Ovary (tissue), 9 donors: Measurements from ENCODE around the gene ATP6V1A. TPM values are rescaled to one million over a fixed set of nuclear protein-coding genes. Genes with fewer than 3 reads are reported as not detected.
A peak's percentile ranks its signal among the peaks of the same experiment; 100 is the strongest.

Experiments
- DNase-seq, 5 donors: peaks; one replicate each; pipeline ENCODE4 v3.0.0-alpha.2; 2019 to 2020
- H3K27ac ChIP-seq, 2 donors: fragments of 200-600 bp; one replicate each; pipeline versions ENCODE4 v1.5.1 to v1.8.0; 2019 to 2022
- H3K27me3 ChIP-seq: fragments of 200-600 bp; one replicate; pipeline ENCODE4 v1.8.0; 2022
- H3K36me3 ChIP-seq: fragments of 200-600 bp; sonication (generic); one replicate; pipeline ENCODE4 v1.5.1; 2019
- H3K4me1 ChIP-seq: one replicate; pipeline ENCODE4 v1.8.1; 2013; ENCODE audit warnings: mild to moderate bottlenecking, moderate library complexity; ENCODE audit not compliant: insufficient read depth
- H3K4me3 ChIP-seq: fragments of 200-600 bp; sonication (generic); one replicate; pipeline ENCODE4 v1.5.1; 2017
- H3K9me3 ChIP-seq, 2 donors: fragments of 200-600 bp in 1 of 2; sonication (generic) in 1 of 2; one replicate each; pipeline versions ENCODE4 v1.5.1 to v1.8.1; 2013 to 2019; ENCODE audit warnings: mild to moderate bottlenecking in 1 of 2, moderate library complexity in 1 of 2
- EP300 ChIP-seq: sonication (generic); formaldehyde crosslinking; IDR thresholded peaks from one replicate; pipeline ENCODE4 v1.6.1; 2017; ENCODE audit warnings: antibody characterized with exemption
- POLR2A ChIP-seq: fragments of 450-650 bp; IDR thresholded peaks from one replicate; pipeline ENCODE4 v1.6.1; 2017; ENCODE audit warnings: antibody characterized with exemption, mild to moderate bottlenecking, moderate library complexity
- WGBS, 3 donors: extraction: QIAGEN DNeasy Blood & Tissue Kit in 1 of 3; methylation state at CpG; one replicate each; pipeline versions ENCODE4 v1.1.5 to v1.1.7; 2013 to 2017; 5-methylcytosine and 5-hydroxymethylcytosine counted together
- intact Hi-C, 4 donors: fragments of 100-400 bp; cut with DNase I; formaldehyde crosslinking; loops; one replicate each; pipeline versions ENCODE4 v1.11.0 to v1.15.1; 2022 to 2023
- polyA plus RNA-seq, 2 donors: library from polyadenylated mRNA; stranded (reverse); fragments of 200-250 nt in 1 of 2; fragments of 350-450 nt in 1 of 2; fragmentation: Illumina TruSeq in 1 of 2; extraction: RNeasy Lipid Tissue Mini Kit (QIAGEN cat#74804) in 1 of 2; gene quantifications; one replicate each; pipeline ENCODE4 v1.2.3, GENCODE V29; 2013 to 2014
- total RNA-seq, 7 donors: library from RNA; depleted of rRNA in 2 of 7; stranded (reverse); fragments of >200 nt in 2 of 7; fragmentation: NEBNext Ultra II Directional in 3 of 7; extraction: Animal tissue kit (Norgen Biotek cat#: 25700) in 3 of 7; gene quantifications; one replicate each; pipeline versions ENCODE4 v1.1.0 to v1.2.4, GENCODE V29; 2016 to 2023
- TF ChIP-seq, protein P1 (sequence below), 3 donors: fragments of 450-650 bp in 2 of 3; fragments of 200-600 bp in 1 of 3; IDR thresholded peaks; one replicate each; pipeline versions ENCODE4 v1.5.1 to v1.8.0; 2016 to 2022; ENCODE audit warnings: antibody characterized with exemption in 3 of 3, mild to moderate bottlenecking in 1 of 3
- donor health status: DM: no; HTN: no; CAD: no; lungs with moderate emphysema.
- donor health status: DM: no; HTN: no; CAD: no.
- donor health status: Bipolar disorder and iron deficiency.
- donor health status: DM: yes; HTN: yes; CAD: no.
- donor health status: DM: no; HTN: no; CAD: no.
- donor health status: DM: yes; HTN: yes; CAD: no.

Gene ATP6V1A
- total and polyA plus RNA-seq, 9 donors: 9.3 to 55.3 (median 38.3) TPM

DNA sequence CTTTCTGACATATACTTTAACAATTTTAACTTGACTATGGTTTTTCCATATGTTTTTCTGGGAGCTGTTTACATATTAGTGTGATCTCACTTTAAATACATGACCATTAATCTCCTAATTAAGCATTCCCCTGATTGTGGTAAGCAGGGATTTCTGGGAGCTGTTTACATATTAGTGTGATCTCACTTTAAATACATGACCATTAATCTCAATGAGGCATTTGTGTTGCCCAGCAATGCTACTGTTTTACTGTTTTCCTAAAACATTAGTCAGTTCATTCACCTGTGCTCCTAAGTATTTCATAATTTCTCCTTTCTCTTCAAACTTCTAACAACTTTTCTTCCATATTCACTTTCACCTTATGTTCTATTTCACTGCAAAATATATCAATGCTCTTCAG, 88.1 kb downstream of the ATP6V1A start:
- no peaks in the 10 kb centered on the region for H3K27me3 ChIP-seq
- DNase-seq: no peak
- H3K36me3 ChIP-seq: no peaks in the 10 kb centered on the region
- H3K9me3 ChIP-seq: no peaks in the 10 kb centered on the region
- no peaks in the 10 kb centered on the region for H3K4me1 ChIP-seq
- intact Hi-C loops: loop anchor here in 2 of 4 donors (5.0 to 10.0 kb wide), 2 partner anchors 80 to 1628 kb away; no protein-coding TSS in a partner anchor
- TF ChIP-seq EP300: no peak
- no peak for TF ChIP-seq POLR2A
- TF ChIP-seq, protein P1, sequence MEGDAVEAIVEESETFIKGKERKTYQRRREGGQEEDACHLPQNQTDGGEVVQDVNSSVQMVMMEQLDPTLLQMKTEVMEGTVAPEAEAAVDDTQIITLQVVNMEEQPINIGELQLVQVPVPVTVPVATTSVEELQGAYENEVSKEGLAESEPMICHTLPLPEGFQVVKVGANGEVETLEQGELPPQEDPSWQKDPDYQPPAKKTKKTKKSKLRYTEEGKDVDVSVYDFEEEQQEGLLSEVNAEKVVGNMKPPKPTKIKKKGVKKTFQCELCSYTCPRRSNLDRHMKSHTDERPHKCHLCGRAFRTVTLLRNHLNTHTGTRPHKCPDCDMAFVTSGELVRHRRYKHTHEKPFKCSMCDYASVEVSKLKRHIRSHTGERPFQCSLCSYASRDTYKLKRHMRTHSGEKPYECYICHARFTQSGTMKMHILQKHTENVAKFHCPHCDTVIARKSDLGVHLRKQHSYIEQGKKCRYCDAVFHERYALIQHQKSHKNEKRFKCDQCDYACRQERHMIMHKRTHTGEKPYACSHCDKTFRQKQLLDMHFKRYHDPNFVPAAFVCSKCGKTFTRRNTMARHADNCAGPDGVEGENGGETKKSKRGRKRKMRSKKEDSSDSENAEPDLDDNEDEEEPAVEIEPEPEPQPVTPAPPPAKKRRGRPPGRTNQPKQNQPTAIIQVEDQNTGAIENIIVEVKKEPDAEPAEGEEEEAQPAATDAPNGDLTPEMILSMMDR (IDR thresholded peaks at IDR 0.05): no peak
- no peak overlapping the region for H3K27ac ChIP-seq
- H3K4me3 ChIP-seq: no peak overlapping the region

DNA sequence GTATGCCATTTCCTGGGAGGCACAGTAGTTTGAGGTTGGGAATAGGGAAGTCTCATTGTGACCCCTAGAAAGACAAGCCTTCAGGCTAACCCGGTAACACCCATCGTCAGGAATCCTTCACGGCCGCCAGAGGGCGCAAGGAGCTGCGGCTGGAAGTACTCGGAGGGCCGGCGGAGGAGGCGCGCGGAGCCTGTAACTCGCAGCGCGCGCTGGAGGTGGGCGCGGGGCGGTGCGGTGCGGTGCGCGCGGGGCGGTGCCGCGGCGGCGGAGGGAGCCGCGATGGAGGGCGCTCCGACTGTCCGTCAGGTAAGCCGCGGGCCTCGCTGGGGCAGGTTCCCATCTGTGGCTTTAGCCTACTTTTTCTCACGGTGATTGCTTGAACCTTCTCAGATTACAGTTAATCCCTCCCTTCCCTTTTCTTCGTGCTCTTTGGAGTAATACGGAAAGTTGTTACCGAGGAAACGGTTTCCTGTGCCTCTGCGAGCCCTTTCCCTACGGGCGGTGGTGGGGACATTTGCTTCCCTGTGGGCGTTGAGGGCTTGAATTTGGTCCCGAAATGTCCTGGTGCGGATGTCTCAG, 91.9 kb downstream of the ATP6V1A start, which contains the start of gene GRAMD1C:
Gene GRAMD1C, plus strand, starts transcription at position 158 of the 579 bp plus-strand sequence. Its CDS starts 122 bp downstream, at position 280.
- Histone ChIP-seq H3K27ac (no peak within 1 kb of the TSS), H3K4me1 (no peaks in the 10 kb centered on the region), H3K4me3 (peak within 1 kb of the TSS; percentile 48), H3K27me3 (no peaks in the 10 kb centered on the region), H3K9me3 (no peaks in the 10 kb centered on the region), H3K36me3 (no peaks in the 10 kb centered on the region)
- TF ChIP-seq POLR2A: no peak
- TF ChIP-seq EP300: no peak
- TF ChIP-seq, protein P1 (IDR thresholded peaks at IDR 0.05): peak; percentile 71 to 77 (median 75)
- intact Hi-C loops: loop anchor here in 1 of 4 donors (10.0 kb wide), 1 partner anchor 76 kb away; no protein-coding TSS in a partner anchor
- 0 to 1% (median 0%) methylated on average over 47 to 48 of the region's 48 CpGs for WGBS, 3 donors
- peak; percentile 78 to 88 (median 82) for DNase-seq

DNA sequence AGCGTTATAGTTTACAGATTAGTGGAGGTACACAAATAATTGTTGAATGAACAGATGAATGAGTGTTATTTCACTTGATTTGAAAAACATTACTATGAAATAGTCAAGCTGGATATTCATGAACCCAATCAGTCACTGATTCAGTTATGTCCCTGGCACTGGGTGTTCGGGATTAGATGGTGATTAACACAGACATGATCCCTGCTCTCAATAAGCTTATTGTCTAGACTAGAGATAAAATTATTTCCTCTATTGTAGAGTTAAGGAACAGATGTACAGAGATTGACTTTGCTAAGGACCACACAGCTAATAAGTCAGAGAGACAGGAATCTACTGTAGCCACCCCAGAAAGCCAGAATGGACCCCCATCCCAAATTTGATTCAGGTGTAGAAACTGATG, 92.7 kb downstream of the ATP6V1A start:
- Histone ChIP-seq H3K4me1 (no peaks in the 10 kb centered on the region), H3K27me3 (no peaks in the 10 kb centered on the region), H3K9me3 (no peaks in the 10 kb centered on the region), H3K4me3 (no peak overlapping the region), H3K36me3 (no peaks in the 10 kb centered on the region), H3K27ac (no peak overlapping the region)
- WGBS, 3 donors: 25 to 44% (median 34%) methylated on average over 2 of the region's 2 CpGs
- intact Hi-C loops: loop anchor here in 1 of 4 donors (10.0 kb wide), 1 partner anchor 75 kb away; no protein-coding TSS in a partner anchor
- DNase-seq: no peak
- TF ChIP-seq, protein P1 (IDR thresholded peaks at IDR 0.05): no peak
- TF ChIP-seq POLR2A: no peak
- TF ChIP-seq EP300: no peak

DNA sequence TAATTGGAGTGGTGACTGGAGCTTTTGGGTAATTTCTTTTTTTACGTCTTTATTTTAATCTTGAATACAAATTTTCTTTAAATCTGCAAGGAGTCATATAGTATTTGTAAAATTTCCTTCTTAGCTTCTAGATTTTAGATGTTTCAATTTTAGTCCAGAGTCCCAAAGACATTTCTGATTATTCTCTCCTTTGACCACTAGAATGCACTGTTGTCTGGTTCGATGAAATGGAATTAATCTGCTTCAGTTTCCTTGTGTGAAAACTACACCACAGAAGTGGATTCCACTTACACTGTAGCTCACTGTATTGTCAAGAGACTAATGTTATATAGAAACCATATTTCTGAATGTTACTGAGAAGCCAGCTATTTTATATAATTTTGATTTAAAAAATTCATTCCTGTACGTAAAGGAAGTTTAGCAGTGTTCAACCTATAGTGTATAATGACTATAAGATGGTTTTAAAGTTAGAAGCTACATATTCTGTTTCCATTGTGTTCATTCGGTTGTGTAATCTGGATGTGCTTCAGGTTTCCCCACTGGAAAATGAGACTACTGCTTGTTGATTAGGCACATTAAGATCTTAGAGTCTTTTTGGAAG, 97.9 kb downstream of the ATP6V1A start:
- no peaks in the 10 kb centered on the region for H3K9me3 ChIP-seq
- H3K4me1 ChIP-seq: no peaks in the 10 kb centered on the region
- DNase-seq: no peak
- no peak overlapping the region for H3K4me3 ChIP-seq
- no peaks in the 10 kb centered on the region for H3K36me3 ChIP-seq
- intact Hi-C loops: no loop called here
- H3K27me3 ChIP-seq: no peaks in the 10 kb centered on the region
- H3K27ac ChIP-seq: no peak overlapping the region
- WGBS, 3 donors: 51 to 54% (median 52%) methylated on average over 4 of the region's 4 CpGs
- TF ChIP-seq, protein P1 (IDR thresholded peaks at IDR 0.05): peak in 2 of 3 donors; percentile 12 to 32
- no peak for TF ChIP-seq POLR2A
- no peak for TF ChIP-seq EP300
